Suprapubic skin (tissue), 4 donors: Measurements from ENCODE around the gene CDON. TPM values are rescaled to one million over a fixed set of nuclear protein-coding genes. Genes with fewer than 3 reads are reported as not detected.

Source experiments
- DNase-seq, 2 donors: peaks; one replicate each; pipeline ENCODE4 v3.0.0-alpha.2; 2019; ENCODE audit warnings: low spot score in 2 of 2
- H3K27ac ChIP-seq: fragments of 200-600 bp; sonication (generic); one replicate; pipeline ENCODE4 v1.5.1; 2019
- H3K27me3 ChIP-seq: fragments of 200-600 bp; sonication (generic); one replicate; pipeline ENCODE4 v1.5.1; 2019
- H3K36me3 ChIP-seq: fragments of 200-600 bp; sonication (generic); one replicate; pipeline ENCODE4 v1.5.1; 2019
- H3K4me1 ChIP-seq: fragments of 200-600 bp; sonication (generic); one replicate; pipeline ENCODE4 v1.5.1; 2019
- H3K4me3 ChIP-seq: fragments of 200-600 bp; sonication (generic); one replicate; pipeline ENCODE4 v1.5.1; 2019; ENCODE audit warnings: mild to moderate bottlenecking
- H3K9me3 ChIP-seq: fragments of 200-600 bp; sonication (generic); one replicate; pipeline ENCODE4 v1.5.1; 2019
- CTCF ChIP-seq, 2 donors: fragments of 200-600 bp in 1 of 2; fragments of 450-650 bp in 1 of 2; sonication (generic) in 1 of 2; IDR thresholded peaks; one replicate each; pipeline ENCODE4 v1.5.1; 2016 to 2019; ENCODE audit warnings: antibody characterized with exemption in 2 of 2, mild to moderate bottlenecking in 1 of 2, moderate library complexity in 1 of 2
- EP300 ChIP-seq: sonication (generic); formaldehyde crosslinking; IDR thresholded peaks from one replicate; pipeline ENCODE4 v1.6.1; 2017; ENCODE audit warnings: antibody characterized with exemption
- POLR2A ChIP-seq, 2 donors: fragments of 450-650 bp; IDR thresholded peaks; one replicate each; pipeline ENCODE4 v1.6.1; 2017; ENCODE audit warnings: antibody characterized with exemption in 2 of 2, mild to moderate bottlenecking in 2 of 2, moderate library complexity in 2 of 2
- POLR2AphosphoS5 ChIP-seq, 3 donors: sonication (generic); formaldehyde crosslinking; IDR thresholded peaks; one replicate each; pipeline ENCODE4 v1.6.1; 2017; ENCODE audit warnings: antibody characterized with exemption in 3 of 3
- WGBS: methylation state at CpG from one replicate; pipeline ENCODE4 v1.1.5; 2018; 5-methylcytosine and 5-hydroxymethylcytosine counted together
- total RNA-seq, 4 donors: library from RNA; depleted of rRNA; stranded (reverse); fragments of >200 nt; gene quantifications; one replicate each; pipeline ENCODE4 v1.1.0, GENCODE V29; 2016

Gene CDON
- total RNA-seq, 4 donors from 2014 or later = 27.6 to 67.4 (median 43.1) TPM

GRCh38 chr11:125910226-125910849 lies 152.3 kb downstream of the CDON start:
- H3K4me3 ChIP-seq = no peak overlapping the region
- peaks cover 11% of the 10 kb centered on the region for H3K27me3 ChIP-seq
- H3K27ac ChIP-seq = no peak overlapping the region
- DNase-seq = no peak
- no peaks in the 10 kb centered on the region for H3K4me1 ChIP-seq
- no peaks in the 10 kb centered on the region for H3K36me3 ChIP-seq
- 69% methylated on average over 8 of the region's 8 CpGs for WGBS
- TF ChIP-seq EP300 = no peak
- TF ChIP-seq POLR2AphosphoS5 (IDR thresholded peaks at IDR 0.05) = no peak
- TF ChIP-seq CTCF (IDR thresholded peaks at IDR 0.05) = no peak
- TF ChIP-seq POLR2A (IDR thresholded peaks at IDR 0.05) = no peak
- H3K9me3 ChIP-seq = no peaks in the 10 kb centered on the region

Other genes starting within 250 kb of the CDON start
- gene PATE4, start 229.6 kb downstream of the CDON start, total RNA-seq = not detected
- gene HYLS1, start 175.2 kb downstream of the CDON start, total RNA-seq = 1 to 10 TPM; 2.4 to 3.4 (median 3.1) TPM
- 10 to 100 TPM in 2 of 4 donors, 1 to 10 TPM in 2; 6.0 to 14.9 (median 10.6) TPM for gene PUS3, start 159.7 kb downstream of the CDON start, total RNA-seq
- gene DDX25, start 158.4 kb downstream of the CDON start, total RNA-seq = 1 to 10 TPM in 1 of 4 donors, under 1 TPM in 2, not detected in 1; 0.15 to 1.2 (median 0.32) TPM
- 10 to 100 TPM in 1 of 4 donors, 1 to 10 TPM in 3; 2.0 to 17.2 (median 6.7) TPM for gene VSIG10L2, start 116.8 kb downstream of the CDON start, total RNA-seq
- gene RPUSD4, start 148.8 kb upstream of the CDON start, total RNA-seq = 10 to 100 TPM; 25.1 to 34.9 (median 29.2) TPM
- gene FAM118B, start 148.9 kb upstream of the CDON start, total RNA-seq = 10 to 100 TPM in 1 of 4 donors, 1 to 10 TPM in 3; 7.6 to 11.1 (median 8.6) TPM
- 100 to 1,000 TPM in 1 of 4 donors, 10 to 100 TPM in 3; 84.9 to 108 (median 97.0) TPM for gene SRPRA, start 206.0 kb upstream of the CDON start, total RNA-seq
- gene FOXRED1, start 206.3 kb upstream of the CDON start, total RNA-seq = 10 to 100 TPM in 3 of 4 donors, 1 to 10 TPM in 1; 7.7 to 22.9 (median 18.9) TPM
- gene TIRAP, start 220.2 kb upstream of the CDON start, total RNA-seq = 10 to 100 TPM in 3 of 4 donors, 1 to 10 TPM in 1; 8.6 to 15.2 (median 12.6) TPM
- gene DCPS, start 241.2 kb upstream of the CDON start, total RNA-seq = 10 to 100 TPM; 15.4 to 19.1 (median 17.8) TPM